B cell (primary cell): ENCODE data around the gene LEMD1.

Experiments
- EZH2 ChIP-seq: IDR thresholded peaks from 2 replicates; pipeline ENCODE4 v1.6.1; 2012; ENCODE audit warnings: borderline replicate concordance, low read depth, mild to moderate bottlenecking, moderate library complexity, low read length; ENCODE audit not compliant: insufficient read depth, poor library complexity, severe bottlenecking
- TF ChIP-seq, protein P1 (sequence below): fragments of 200-600 bp; IDR thresholded peaks from one replicate; pipeline ENCODE4 v1.8.0; 2022; ENCODE audit warnings: antibody characterized with exemption, mild to moderate bottlenecking

GRCh38 chr1:205360891-205361290, 61.0 kb downstream of the LEMD1 start:
- TF ChIP-seq, protein P1, sequence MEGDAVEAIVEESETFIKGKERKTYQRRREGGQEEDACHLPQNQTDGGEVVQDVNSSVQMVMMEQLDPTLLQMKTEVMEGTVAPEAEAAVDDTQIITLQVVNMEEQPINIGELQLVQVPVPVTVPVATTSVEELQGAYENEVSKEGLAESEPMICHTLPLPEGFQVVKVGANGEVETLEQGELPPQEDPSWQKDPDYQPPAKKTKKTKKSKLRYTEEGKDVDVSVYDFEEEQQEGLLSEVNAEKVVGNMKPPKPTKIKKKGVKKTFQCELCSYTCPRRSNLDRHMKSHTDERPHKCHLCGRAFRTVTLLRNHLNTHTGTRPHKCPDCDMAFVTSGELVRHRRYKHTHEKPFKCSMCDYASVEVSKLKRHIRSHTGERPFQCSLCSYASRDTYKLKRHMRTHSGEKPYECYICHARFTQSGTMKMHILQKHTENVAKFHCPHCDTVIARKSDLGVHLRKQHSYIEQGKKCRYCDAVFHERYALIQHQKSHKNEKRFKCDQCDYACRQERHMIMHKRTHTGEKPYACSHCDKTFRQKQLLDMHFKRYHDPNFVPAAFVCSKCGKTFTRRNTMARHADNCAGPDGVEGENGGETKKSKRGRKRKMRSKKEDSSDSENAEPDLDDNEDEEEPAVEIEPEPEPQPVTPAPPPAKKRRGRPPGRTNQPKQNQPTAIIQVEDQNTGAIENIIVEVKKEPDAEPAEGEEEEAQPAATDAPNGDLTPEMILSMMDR, result no peak
- TF ChIP-seq EZH2, result no peak
